Cortex of kidney (tissue), 1 donor: ENCODE measurements around the gene C1QTNF1.

Experiments used
- DNase-seq: peaks from one replicate; lab custom pipeline; 2025; lab: John Stamatoyannopoulos, UW

C1QTNF1 gene

GRCh38 chr17:78992542-78993212 is 31.3 kb upstream of the C1QTNF1 start:
- DNase-seq: no peak

- DNase-seq: no peak
Observed at GRCh38 chr17:78993241-78993956, 30.6 kb upstream of the C1QTNF1 start.

GRCh38 chr17:78993981-78994671 is 29.8 kb upstream of the C1QTNF1 start:
- DNase-seq: no peak

- DNase-seq: no peak
Observed at GRCh38 chr17:78995022-78995760, 28.8 kb upstream of the C1QTNF1 start.

- DNase-seq: no peak
Observed at GRCh38 chr17:78995761-78996451, 28.1 kb upstream of the C1QTNF1 start.

- DNase-seq: no peak
Observed at GRCh38 chr17:78996781-78997201, 27.2 kb upstream of the C1QTNF1 start.

- DNase-seq: no peak
Observed at GRCh38 chr17:78997231-78997741, 26.7 kb upstream of the C1QTNF1 start.

GRCh38 chr17:78997881-78998280 is 26.1 kb upstream of the C1QTNF1 start:
- DNase-seq: no peak

- DNase-seq: no peak
Observed at GRCh38 chr17:78998311-78999055, 25.5 kb upstream of the C1QTNF1 start.

GRCh38 chr17:78999056-78999768 is 24.8 kb upstream of the C1QTNF1 start:
- no peak for DNase-seq

GRCh38 chr17:78999947-79000395 is 24.0 kb upstream of the C1QTNF1 start:
- no peak for DNase-seq

GRCh38 chr17:79000396-79001189 is 23.4 kb upstream of the C1QTNF1 start:
- no peak for DNase-seq

GRCh38 chr17:79001190-79002020 is 22.6 kb upstream of the C1QTNF1 start:
- DNase-seq: no peak

GRCh38 chr17:79002291-79002690 is 21.7 kb upstream of the C1QTNF1 start:
- no peak for DNase-seq

GRCh38 chr17:79002796-79003593 is 21.0 kb upstream of the C1QTNF1 start:
- DNase-seq: no peak

- no peak for DNase-seq
Observed at GRCh38 chr17:79003661-79004411, 20.1 kb upstream of the C1QTNF1 start.
